Gastroesophageal sphincter (tissue), 3 donors: ENCODE data around the gene MRPL19.

ENCODE experiments used
- EP300 ChIP-seq: sonication (generic); formaldehyde crosslinking; IDR thresholded peaks from one replicate; pipeline ENCODE4 v1.6.1; 2017; ENCODE audit warnings: antibody characterized with exemption, mild to moderate bottlenecking
- POLR2A ChIP-seq, 2 donors: fragments of 450-650 bp; IDR thresholded peaks; one replicate each; pipeline ENCODE4 v1.6.1; 2017; ENCODE audit warnings: antibody characterized with exemption in 2 of 2, mild to moderate bottlenecking in 2 of 2, moderate library complexity in 1 of 2
- POLR2AphosphoS5 ChIP-seq: sonication (generic); formaldehyde crosslinking; IDR thresholded peaks from one replicate; pipeline ENCODE4 v1.6.1; 2017; ENCODE audit warnings: antibody characterized with exemption
- TF ChIP-seq, protein P1 (sequence below), 4 experiments: fragments of 200-600 bp in 2 of 4; fragments of 450-650 bp in 2 of 4; sonication (generic) in 1 of 4; IDR thresholded peaks; one replicate each; pipeline ENCODE4 v1.5.1; 2017 to 2019; ENCODE audit warnings: antibody characterized with exemption in 4 of 4, mild to moderate bottlenecking in 2 of 4, moderate library complexity in 2 of 4

DNA sequence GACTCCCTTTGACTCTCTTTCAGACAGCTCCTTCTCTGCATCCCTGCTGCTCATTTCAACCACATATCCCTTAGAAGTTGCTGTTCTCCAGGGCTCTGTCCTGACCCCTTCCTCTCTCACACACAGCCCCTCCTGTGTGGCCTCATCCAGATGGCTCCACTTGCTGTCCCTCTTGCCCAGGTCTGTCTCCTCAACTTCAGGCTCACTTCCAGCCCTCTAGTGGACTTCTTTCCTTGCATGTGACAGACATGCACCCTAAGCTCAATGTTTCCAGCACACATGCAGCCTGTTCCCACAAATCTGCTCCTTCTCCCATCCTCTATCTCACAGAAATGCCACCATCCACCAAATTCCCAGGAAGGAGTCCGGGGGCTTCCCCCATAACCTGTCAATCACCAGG is 9.0 kb upstream of the MRPL19 start:
- no peak for TF ChIP-seq POLR2AphosphoS5
- no peak for TF ChIP-seq POLR2A (IDR thresholded peaks at IDR 0.05)
- TF ChIP-seq, protein P1, sequence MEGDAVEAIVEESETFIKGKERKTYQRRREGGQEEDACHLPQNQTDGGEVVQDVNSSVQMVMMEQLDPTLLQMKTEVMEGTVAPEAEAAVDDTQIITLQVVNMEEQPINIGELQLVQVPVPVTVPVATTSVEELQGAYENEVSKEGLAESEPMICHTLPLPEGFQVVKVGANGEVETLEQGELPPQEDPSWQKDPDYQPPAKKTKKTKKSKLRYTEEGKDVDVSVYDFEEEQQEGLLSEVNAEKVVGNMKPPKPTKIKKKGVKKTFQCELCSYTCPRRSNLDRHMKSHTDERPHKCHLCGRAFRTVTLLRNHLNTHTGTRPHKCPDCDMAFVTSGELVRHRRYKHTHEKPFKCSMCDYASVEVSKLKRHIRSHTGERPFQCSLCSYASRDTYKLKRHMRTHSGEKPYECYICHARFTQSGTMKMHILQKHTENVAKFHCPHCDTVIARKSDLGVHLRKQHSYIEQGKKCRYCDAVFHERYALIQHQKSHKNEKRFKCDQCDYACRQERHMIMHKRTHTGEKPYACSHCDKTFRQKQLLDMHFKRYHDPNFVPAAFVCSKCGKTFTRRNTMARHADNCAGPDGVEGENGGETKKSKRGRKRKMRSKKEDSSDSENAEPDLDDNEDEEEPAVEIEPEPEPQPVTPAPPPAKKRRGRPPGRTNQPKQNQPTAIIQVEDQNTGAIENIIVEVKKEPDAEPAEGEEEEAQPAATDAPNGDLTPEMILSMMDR (IDR thresholded peaks at IDR 0.05): no peak
- no peak for TF ChIP-seq EP300
